ENCODE measurements around the gene ZFYVE28.

Gene ZFYVE28

DNA sequence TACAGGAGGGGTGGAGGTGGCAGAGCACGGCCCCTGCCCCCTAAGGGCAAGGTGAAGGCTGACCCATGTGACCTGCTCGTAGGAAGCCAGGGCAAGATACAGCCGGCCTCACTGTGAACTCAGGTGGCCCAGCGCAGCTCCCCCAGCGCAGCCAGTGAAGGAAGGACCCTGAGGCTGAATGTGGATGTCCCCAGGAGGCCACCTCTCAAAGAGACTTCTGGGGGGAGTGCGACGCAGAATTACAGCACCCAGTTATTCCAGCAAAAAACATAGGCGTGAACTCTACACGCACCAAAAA lies 52.6 kb downstream of the ZFYVE28 start:
- TF ChIP-seq, protein P1, sequence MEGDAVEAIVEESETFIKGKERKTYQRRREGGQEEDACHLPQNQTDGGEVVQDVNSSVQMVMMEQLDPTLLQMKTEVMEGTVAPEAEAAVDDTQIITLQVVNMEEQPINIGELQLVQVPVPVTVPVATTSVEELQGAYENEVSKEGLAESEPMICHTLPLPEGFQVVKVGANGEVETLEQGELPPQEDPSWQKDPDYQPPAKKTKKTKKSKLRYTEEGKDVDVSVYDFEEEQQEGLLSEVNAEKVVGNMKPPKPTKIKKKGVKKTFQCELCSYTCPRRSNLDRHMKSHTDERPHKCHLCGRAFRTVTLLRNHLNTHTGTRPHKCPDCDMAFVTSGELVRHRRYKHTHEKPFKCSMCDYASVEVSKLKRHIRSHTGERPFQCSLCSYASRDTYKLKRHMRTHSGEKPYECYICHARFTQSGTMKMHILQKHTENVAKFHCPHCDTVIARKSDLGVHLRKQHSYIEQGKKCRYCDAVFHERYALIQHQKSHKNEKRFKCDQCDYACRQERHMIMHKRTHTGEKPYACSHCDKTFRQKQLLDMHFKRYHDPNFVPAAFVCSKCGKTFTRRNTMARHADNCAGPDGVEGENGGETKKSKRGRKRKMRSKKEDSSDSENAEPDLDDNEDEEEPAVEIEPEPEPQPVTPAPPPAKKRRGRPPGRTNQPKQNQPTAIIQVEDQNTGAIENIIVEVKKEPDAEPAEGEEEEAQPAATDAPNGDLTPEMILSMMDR (IDR thresholded peaks at IDR 0.05; ENCODE audit: extremely low read depth, missing control alignments): no peak
- DNase-seq (ENCODE audit: low spot score): no peak

DNA sequence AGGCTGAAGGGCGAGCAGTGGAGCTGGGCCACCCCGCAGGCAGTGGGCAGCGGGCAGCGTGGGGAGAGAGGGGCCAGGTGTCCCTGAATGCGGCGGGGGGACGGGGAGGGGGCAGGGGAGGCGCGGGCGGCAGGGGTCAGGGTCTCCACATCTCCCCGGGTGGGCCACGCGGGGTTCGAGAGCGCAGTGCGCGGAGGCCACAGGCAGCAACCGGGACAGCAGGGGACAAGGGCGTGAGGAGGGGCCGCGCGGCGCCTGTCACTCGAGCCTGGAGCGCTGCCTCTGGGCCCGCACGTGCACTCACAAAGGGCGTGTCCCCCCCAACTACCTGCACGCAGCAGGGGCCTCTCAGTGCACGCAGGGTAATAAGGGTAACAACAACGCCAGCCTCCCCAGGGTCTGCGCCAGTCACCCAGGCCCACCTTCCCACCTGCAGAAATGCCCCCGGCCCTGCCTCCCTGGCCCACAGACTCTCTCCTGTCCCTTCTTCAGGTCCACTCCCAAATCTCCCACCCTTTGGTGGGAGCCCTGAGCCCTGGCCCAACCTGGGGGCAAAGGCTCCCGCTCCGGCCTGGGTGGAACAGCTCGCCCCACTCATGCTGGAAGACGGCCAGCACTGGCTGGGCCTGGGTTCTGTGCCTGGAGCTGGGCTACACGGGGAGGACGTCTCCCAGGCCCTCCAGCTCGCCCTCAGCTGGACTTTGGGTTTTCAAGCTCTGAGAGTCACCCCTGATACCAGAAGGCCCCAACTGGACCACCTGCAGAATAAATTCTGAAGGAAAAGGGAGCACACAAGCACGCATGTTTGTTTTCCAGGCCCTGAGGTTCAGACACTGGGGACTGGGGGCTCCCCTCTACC lies 53.2 kb downstream of the ZFYVE28 start:
- TF ChIP-seq, protein P1 (IDR thresholded peaks at IDR 0.05; ENCODE audit: extremely low read depth, missing control alignments): no peak
- DNase-seq (ENCODE audit: low spot score): no peak

DNA sequence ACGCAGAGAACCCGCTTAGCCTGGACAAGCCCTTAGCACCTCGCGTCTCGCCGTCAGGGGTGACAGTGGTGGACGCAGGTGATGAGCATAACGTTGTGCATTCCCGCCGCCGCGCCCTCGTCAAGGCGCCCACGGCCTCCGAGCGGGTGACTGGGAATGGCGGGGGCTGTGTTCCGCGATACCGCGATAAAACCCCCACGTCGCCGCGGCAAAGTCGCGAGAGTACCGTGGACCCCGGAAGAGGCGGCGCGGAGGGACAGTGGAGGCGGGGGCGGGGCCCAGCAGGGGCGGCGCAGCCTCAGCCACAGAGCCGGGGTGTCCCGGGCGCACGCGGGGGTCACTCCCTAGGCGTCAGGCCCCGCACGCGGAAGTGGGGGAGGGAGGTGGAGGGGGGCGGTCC lies 53.8 kb downstream of the ZFYVE28 start:
- TF ChIP-seq, protein P1 (IDR thresholded peaks at IDR 0.05; ENCODE audit: extremely low read depth, missing control alignments): no peak
- DNase-seq (ENCODE audit: low spot score): peak; percentile 69

DNA sequence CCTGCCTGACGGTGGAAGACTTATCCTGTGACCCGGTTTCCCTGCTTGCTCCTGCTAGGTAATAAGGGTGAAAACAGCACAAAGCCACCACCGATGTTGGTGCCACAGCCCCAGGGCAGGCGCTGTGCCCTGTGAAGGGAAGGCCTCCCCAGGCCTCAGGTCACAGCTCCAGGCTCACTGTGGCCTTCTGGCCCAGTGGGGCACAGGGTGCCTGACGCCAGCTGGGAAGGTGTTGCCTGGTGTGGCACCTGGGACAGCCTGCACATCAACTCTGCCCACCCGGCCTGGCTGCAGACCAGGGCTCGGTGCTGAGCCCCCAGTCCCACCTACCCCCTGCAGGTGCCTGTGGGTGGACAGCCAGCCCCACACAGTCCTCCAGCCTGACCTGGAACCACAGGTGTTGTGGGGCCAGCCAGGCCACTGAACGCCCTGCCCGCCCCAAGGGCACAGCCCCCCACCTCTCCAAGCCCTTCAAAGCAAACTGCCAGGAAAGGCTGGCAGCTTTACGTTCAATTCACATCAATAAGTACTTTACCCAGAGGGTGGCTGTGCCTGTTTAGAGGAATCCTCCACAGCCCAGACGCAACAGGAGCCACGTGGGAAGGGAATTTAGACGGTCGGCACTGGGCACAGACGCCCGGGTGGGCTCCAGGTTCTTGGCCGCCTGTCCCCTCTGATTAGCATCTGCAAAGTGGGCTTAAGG lies 54.3 kb downstream of the ZFYVE28 start:
- DNase-seq (ENCODE audit: low spot score): no peak
- TF ChIP-seq, protein P1 (IDR thresholded peaks at IDR 0.05; ENCODE audit: extremely low read depth, missing control alignments): no peak

DNA sequence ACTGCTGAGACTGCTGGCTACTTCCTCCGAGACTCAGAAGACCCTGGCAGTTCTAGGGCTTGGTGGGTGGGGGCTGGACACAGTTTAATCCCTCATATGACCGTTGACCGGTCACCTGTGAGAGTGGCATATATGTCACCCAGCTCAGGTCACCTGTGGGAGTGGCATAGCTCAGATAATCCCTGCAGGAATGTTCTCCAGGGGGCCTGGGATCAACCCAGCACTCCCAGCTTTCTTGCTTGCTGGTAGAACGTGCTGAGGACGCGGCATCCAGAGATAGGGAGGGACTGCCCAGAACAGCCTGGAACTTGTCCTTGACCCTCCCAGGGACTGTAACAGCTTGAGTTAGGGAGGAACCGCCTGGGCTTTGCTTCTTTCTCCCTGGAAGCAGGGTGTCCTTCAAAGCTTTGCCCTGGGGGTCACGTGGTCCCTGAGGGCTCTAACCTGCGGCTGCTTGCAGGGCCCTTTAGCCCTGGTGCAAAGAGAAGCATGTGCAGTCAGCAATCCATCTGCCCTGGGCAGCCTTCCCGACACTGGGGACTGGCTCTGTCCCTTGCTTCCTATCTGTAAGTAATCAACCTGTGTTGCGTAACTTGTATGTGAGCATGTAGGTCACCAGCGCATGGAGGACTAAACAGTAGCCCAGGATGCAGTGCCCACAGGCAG lies 55.3 kb downstream of the ZFYVE28 start:
- TF ChIP-seq, protein P1 (IDR thresholded peaks at IDR 0.05; ENCODE audit: extremely low read depth, missing control alignments): no peak
- no peak for DNase-seq (ENCODE audit: low spot score)

DNA sequence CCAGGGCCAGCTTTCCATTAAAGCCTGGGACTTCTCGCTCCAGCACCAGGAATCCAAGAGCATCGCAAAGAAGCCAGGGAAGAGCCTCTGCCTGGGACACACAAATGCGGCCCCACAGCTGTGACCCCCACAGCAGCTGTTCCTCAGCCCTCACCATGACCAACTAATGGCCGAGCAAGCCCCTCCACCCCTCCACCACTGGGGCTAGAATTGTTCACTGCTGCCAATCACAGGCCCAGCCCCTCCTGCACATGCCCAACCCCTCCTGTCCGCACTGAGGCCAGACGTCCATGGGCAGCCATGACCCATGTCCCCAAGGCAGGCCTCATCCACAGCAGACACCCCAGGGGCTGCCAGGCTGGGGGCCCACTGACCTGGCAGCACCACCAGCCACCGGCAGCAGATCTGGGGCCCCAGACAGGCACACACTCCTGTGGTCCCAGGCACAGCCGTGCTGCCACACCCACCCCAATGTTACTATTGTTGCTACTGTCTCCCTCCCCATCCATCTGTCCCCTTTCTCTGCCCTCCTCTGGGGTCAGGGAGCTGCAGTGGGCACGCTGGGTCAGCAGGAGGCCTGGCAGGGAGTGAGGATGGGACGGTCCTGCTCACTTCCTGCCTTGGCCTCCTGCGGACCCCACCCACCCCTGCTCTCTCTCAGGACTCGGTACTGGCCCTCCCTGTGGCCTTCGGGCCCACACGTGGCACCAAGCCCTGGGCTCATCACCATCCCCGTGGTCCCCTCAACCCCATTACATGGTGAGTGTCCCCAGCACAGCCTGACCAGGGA lies 56.0 kb downstream of the ZFYVE28 start:
- no peak for DNase-seq (ENCODE audit: low spot score)
- TF ChIP-seq, protein P1 (IDR thresholded peaks at IDR 0.05; ENCODE audit: extremely low read depth, missing control alignments): no peak
